IPS-18a (cell line): ENCODE measurements around the gene LIN7B.

ENCODE experiments used
- H3K27ac ChIP-seq: one replicate; pipeline ENCODE4 v1.5.1; 2013; ENCODE audit warnings: low read length
- H3K27me3 ChIP-seq: one replicate; pipeline ENCODE4 v1.6.1; 2013; ENCODE audit warnings: mild to moderate bottlenecking, low read length; ENCODE audit not compliant: control insufficient read depth, insufficient read depth
- H3K36me3 ChIP-seq: one replicate; pipeline ENCODE4 v1.6.1; 2013; ENCODE audit warnings: low read depth, low read length; ENCODE audit not compliant: control insufficient read depth
- H3K4me1 ChIP-seq: one replicate; pipeline ENCODE4 v1.6.1; 2013; ENCODE audit warnings: low read depth, low read length; ENCODE audit not compliant: control insufficient read depth
- H3K4me3 ChIP-seq: one replicate; pipeline ENCODE4 v1.5.1; 2013; ENCODE audit warnings: low read length
- H3K9ac ChIP-seq: one replicate; pipeline ENCODE4 v1.6.1; 2013; ENCODE audit warnings: mild to moderate bottlenecking, low read length, moderate library complexity
- H3K9me3 ChIP-seq: one replicate; pipeline ENCODE4 v1.6.1; 2013; ENCODE audit warnings: low read depth, low read length; ENCODE audit not compliant: control insufficient read depth

Gene LIN7B

GRCh38 chr19:49101160-49101559 lies 13.0 kb upstream of the LIN7B start:
- H3K4me3 ChIP-seq = no peak overlapping the region
- H3K27me3 ChIP-seq = no peaks in the 10 kb centered on the region
- H3K4me1 ChIP-seq = no peaks in the 10 kb centered on the region
- peaks cover 74% of the 10 kb centered on the region for H3K36me3 ChIP-seq
- H3K27ac ChIP-seq = no peak overlapping the region
- no peak overlapping the region for H3K9ac ChIP-seq
- H3K9me3 ChIP-seq = no peaks in the 10 kb centered on the region

DNA sequence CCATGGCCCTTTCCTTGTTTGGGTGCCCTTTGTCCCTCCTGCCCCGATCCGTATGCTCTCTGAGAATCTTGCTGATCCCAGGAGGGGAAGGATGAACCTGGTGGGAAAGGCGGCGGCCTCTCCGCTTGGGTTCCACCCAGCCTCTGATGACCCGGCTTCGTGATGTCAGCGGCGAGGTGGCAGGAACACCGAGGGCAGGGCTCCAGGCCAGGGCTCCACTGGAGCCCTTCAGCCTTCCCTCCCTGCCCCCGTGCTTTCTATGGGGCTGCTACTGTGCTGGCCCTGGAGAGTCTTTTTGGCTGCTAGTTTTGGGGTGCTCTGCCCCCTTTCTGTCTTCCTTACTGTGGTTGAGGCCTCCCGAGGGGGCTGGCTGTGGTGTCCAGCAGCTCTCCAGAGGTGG lies 11.9 kb upstream of the LIN7B start:
- Histone ChIP-seq H3K27ac (no peak overlapping the region), H3K9me3 (no peaks in the 10 kb centered on the region), H3K9ac (no peak overlapping the region), H3K4me1 (no peaks in the 10 kb centered on the region), H3K27me3 (no peaks in the 10 kb centered on the region), H3K4me3 (no peak overlapping the region), H3K36me3 (peaks cover 73% of the 10 kb centered on the region)

GRCh38 chr19:49103331-49104085 lies 10.7 kb upstream of the LIN7B start:
- H3K9ac ChIP-seq = no peak overlapping the region
- no peaks in the 10 kb centered on the region for H3K4me1 ChIP-seq
- H3K27me3 ChIP-seq = no peaks in the 10 kb centered on the region
- H3K4me3 ChIP-seq = no peak overlapping the region
- H3K9me3 ChIP-seq = no peaks in the 10 kb centered on the region
- peaks cover 76% of the 10 kb centered on the region for H3K36me3 ChIP-seq
- H3K27ac ChIP-seq = no peak overlapping the region

GRCh38 chr19:49104229-49104864 lies 9.8 kb upstream of the LIN7B start:
- peaks cover 77% of the 10 kb centered on the region for H3K36me3 ChIP-seq
- no peak overlapping the region for H3K27ac ChIP-seq
- H3K27me3 ChIP-seq = no peaks in the 10 kb centered on the region
- H3K9ac ChIP-seq = no peak overlapping the region
- no peaks in the 10 kb centered on the region for H3K9me3 ChIP-seq
- no peak overlapping the region for H3K4me3 ChIP-seq
- no peaks in the 10 kb centered on the region for H3K4me1 ChIP-seq

GRCh38 chr19:49106648-49107135 lies 7.5 kb upstream of the LIN7B start:
- no peaks in the 10 kb centered on the region for H3K9me3 ChIP-seq

GRCh38 chr19:49107625-49108459 lies 6.3 kb upstream of the LIN7B start:
- H3K27me3 ChIP-seq = no peaks in the 10 kb centered on the region
- H3K9me3 ChIP-seq = no peaks in the 10 kb centered on the region
- no peak overlapping the region for H3K27ac ChIP-seq
- no peak overlapping the region for H3K9ac ChIP-seq
- H3K36me3 ChIP-seq = peaks cover 55% of the 10 kb centered on the region
- no peak overlapping the region for H3K4me3 ChIP-seq
- no peaks in the 10 kb centered on the region for H3K4me1 ChIP-seq

More at GRCh38 chr19:49106648-49107135, 7.5 kb upstream of the LIN7B start:
- H3K27ac ChIP-seq = no peak overlapping the region
- H3K4me1 ChIP-seq = no peaks in the 10 kb centered on the region
- H3K9ac ChIP-seq = no peak overlapping the region
- H3K27me3 ChIP-seq = no peaks in the 10 kb centered on the region
- peaks cover 64% of the 10 kb centered on the region for H3K36me3 ChIP-seq
- no peak overlapping the region for H3K4me3 ChIP-seq

GRCh38 chr19:49109051-49109450 lies 5.1 kb upstream of the LIN7B start:
- Histone ChIP-seq H3K36me3 (peaks cover 50% of the 10 kb centered on the region), H3K9me3 (no peaks in the 10 kb centered on the region), H3K27ac (no peak overlapping the region), H3K4me3 (no peak overlapping the region), H3K9ac (no peak overlapping the region), H3K27me3 (no peaks in the 10 kb centered on the region), H3K4me1 (peaks cover 3% of the 10 kb centered on the region)

GRCh38 chr19:49109569-49110233 lies 4.5 kb upstream of the LIN7B start:
- no peaks in the 10 kb centered on the region for H3K27me3 ChIP-seq
- no peak overlapping the region for H3K4me3 ChIP-seq
- peaks cover 46% of the 10 kb centered on the region for H3K36me3 ChIP-seq
- no peak overlapping the region for H3K27ac ChIP-seq
- H3K4me1 ChIP-seq = peaks cover 3% of the 10 kb centered on the region
- H3K9me3 ChIP-seq = no peaks in the 10 kb centered on the region
- H3K9ac ChIP-seq = no peak overlapping the region

DNA sequence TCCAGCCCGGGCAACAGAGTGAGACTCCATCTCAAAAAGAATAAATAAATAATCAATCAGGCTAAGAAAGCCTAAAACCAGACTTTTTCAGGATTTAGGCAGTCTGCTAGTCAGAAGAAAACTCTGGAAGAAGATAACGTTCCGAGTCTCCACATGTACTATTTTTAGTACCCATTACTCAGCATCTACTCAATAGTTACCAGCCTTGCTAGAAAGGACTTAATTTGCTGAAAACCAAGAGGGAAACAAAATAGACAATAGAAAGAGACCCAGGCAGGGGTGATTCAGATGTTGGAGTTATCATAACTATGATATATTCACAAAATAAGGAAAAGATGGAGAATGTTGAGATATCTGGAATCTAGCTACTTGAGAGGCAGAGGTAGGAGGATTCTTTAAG lies 3.6 kb upstream of the LIN7B start:
- Histone ChIP-seq H3K9me3 (no peaks in the 10 kb centered on the region), H3K27me3 (peaks cover 6% of the 10 kb centered on the region), H3K27ac (no peak overlapping the region), H3K4me1 (peaks cover 3% of the 10 kb centered on the region), H3K36me3 (peaks cover 37% of the 10 kb centered on the region), H3K9ac (no peak overlapping the region), H3K4me3 (no peak overlapping the region)

- Histone ChIP-seq H3K9me3 (no peaks in the 10 kb centered on the region), H3K36me3 (peaks cover 31% of the 10 kb centered on the region), H3K4me1 (peaks cover 3% of the 10 kb centered on the region), H3K9ac (no peak overlapping the region), H3K4me3 (no peak overlapping the region), H3K27ac (no peak overlapping the region), H3K27me3 (peaks cover 7% of the 10 kb centered on the region)
Observed at GRCh38 chr19:49111218-49111998, 2.8 kb upstream of the LIN7B start.
